B cell (primary cell): Measurements from ENCODE around the gene NAB2. TPM values are rescaled to one million over a fixed set of nuclear protein-coding genes. Genes with fewer than 3 reads are reported as not detected.
"Not testable (repeated sequence)": the region's sequence is repeated elsewhere in the genome, so short reads cannot be mapped to it uniquely, and the experiment has no call there.

ENCODE experiments used
- ATAC-seq: fragments of 200-7000 bp; cut with Tn5 transposase; one replicate; pipeline ENCODE4 v1.10.0; 2021; ENCODE audit warnings: low read depth, mild to moderate bottlenecking, moderate number of reproducible peaks, moderate library complexity
- CTCF ChIA-PET: fragments of 350-600 bp; sonication (Branson Sonifier 250); formaldehyde crosslinking; loops from one replicate; lab custom pipeline; 2021; ENCODE audit warnings: antibody characterized with exemption, inconsistent platforms; lab: Charles Lee
- POLR2A ChIA-PET: fragments of 350-600 bp; sonication (Branson Sonifier 250); formaldehyde crosslinking; loops from one replicate; lab custom pipeline; 2021; ENCODE audit warnings: antibody characterized with exemption; lab: Charles Lee
- DNase-seq: peaks from one replicate; pipeline ENCODE4 v3.0.0; 2013
- H2AFZ ChIP-seq: 2 replicates; pipeline ENCODE4 v1.6.1; 2012; ENCODE audit warnings: mild to moderate bottlenecking, low read depth, low read length; ENCODE audit not compliant: insufficient read depth, poor library complexity, severe bottlenecking
- H3K27ac ChIP-seq, 2 donors: 1 replicate in 1 of 2; 2 replicates in 1 of 2; pipeline ENCODE4 v1.5.1; 2012 to 2013; ENCODE audit warnings: low read length in 2 of 2, mild to moderate bottlenecking in 2 of 2, moderate library complexity in 1 of 2
- H3K27me3 ChIP-seq, 4 experiments: fragments of 200-600 bp in 1 of 4; sonication (generic) in 1 of 4; replicated peaks in 1 of 4; 1 replicate in 2 of 4; 2 replicates in 2 of 4; pipeline versions ENCODE4 v1.6.1 to v1.7.0; 2013 to 2016; ENCODE audit warnings: low read length in 3 of 4, mild to moderate bottlenecking in 2 of 4, mixed read lengths in 1 of 4, moderate library complexity in 1 of 4; ENCODE audit not compliant: insufficient read depth in 4 of 4, control insufficient read depth in 3 of 4; ENCODE audit errors: control extremely low read depth in 1 of 4
- H3K36me3 ChIP-seq, 2 experiments: replicated peaks in 1 of 2; 1 replicate in 1 of 2; 2 replicates in 1 of 2; pipeline versions ENCODE4 v1.6.1 to v1.7.1; 2013; ENCODE audit warnings: low read length in 1 of 2; ENCODE audit not compliant: insufficient read depth in 2 of 2, control insufficient read depth in 1 of 2; ENCODE audit errors: control extremely low read depth in 1 of 2, extremely low read depth in 1 of 2
- H3K4me1 ChIP-seq, 2 donors: fragments of 200-600 bp in 1 of 2; sonication (generic) in 1 of 2; 1 replicate in 1 of 2; 2 replicates in 1 of 2; pipeline versions ENCODE4 v1.5.1 to v1.6.1; 2013 to 2017; ENCODE audit warnings: low read length in 2 of 2; ENCODE audit not compliant: control insufficient read depth in 2 of 2, insufficient read depth in 2 of 2
- H3K4me2 ChIP-seq: replicated peaks from 2 replicates; pipeline ENCODE3; 2012; ENCODE audit warnings: mild to moderate bottlenecking, low read depth, low read length; ENCODE audit not compliant: poor library complexity, severe bottlenecking
- H3K4me3 ChIP-seq, 5 experiments: fragments of 200-600 bp in 1 of 5; sonication (generic) in 1 of 5; 1 replicate in 3 of 5; 2 replicates in 2 of 5; pipeline versions ENCODE4 v1.5.1 to v1.7.0; 2011 to 2016; ENCODE audit warnings: low read length in 4 of 5, mild to moderate bottlenecking in 4 of 5, low read depth in 2 of 5, control low read depth in 1 of 5, moderate library complexity in 1 of 5; ENCODE audit not compliant: insufficient read depth in 1 of 5; ENCODE audit errors: control extremely low read depth in 1 of 5, extremely low read depth in 1 of 5
- H3K79me2 ChIP-seq: fragments of 200-600 bp; sonication (generic); one replicate; pipeline ENCODE4 v1.6.0; 2016; ENCODE audit warnings: low read length; ENCODE audit not compliant: control insufficient read depth, insufficient read depth
- H3K9ac ChIP-seq: fragments of 200-600 bp; sonication (generic); 2 replicates; pipeline ENCODE4 v1.6.1; 2017; ENCODE audit warnings: mild to moderate bottlenecking, low read length, moderate library complexity
- H3K9me3 ChIP-seq, 3 donors: one replicate each; pipeline versions ENCODE4 v1.6.1 to v1.7.1; 2013; ENCODE audit warnings: low read length in 2 of 3; ENCODE audit not compliant: control insufficient read depth in 2 of 3, insufficient read depth in 1 of 3; ENCODE audit errors: control extremely low read depth in 1 of 3
- H4K20me1 ChIP-seq: 2 replicates; pipeline ENCODE4 v1.6.0; 2012; ENCODE audit warnings: mild to moderate bottlenecking, low read length; ENCODE audit not compliant: insufficient read depth, control insufficient read depth, poor library complexity, severe bottlenecking
- H3K27ac Mint-ChIP-seq: one replicate; pipeline ENCODE4 v1.8.0; 2021; ENCODE audit warnings: mixed read lengths
- H3K27me3 Mint-ChIP-seq: one replicate; pipeline ENCODE4 v1.8.0; 2021; ENCODE audit warnings: mixed read lengths
- H3K4me1 Mint-ChIP-seq: one replicate; pipeline ENCODE4 v1.8.0; 2021; ENCODE audit warnings: mixed read lengths
- H3K4me3 Mint-ChIP-seq: one replicate; pipeline ENCODE4 v1.8.0; 2021; ENCODE audit warnings: mixed read lengths
- H3K9me3 Mint-ChIP-seq: one replicate; pipeline ENCODE4 v1.8.0; 2022; ENCODE audit warnings: mixed read lengths; ENCODE audit not compliant: insufficient read depth
- EZH2 ChIP-seq: IDR thresholded peaks from 2 replicates; pipeline ENCODE4 v1.6.1; 2012; ENCODE audit warnings: borderline replicate concordance, low read depth, mild to moderate bottlenecking, moderate library complexity, low read length; ENCODE audit not compliant: insufficient read depth, poor library complexity, severe bottlenecking
- whole genome bisulfite sequencing: methylation state at CpG from one replicate; pipeline ENCODE4 v1.1.5; 2013; ENCODE audit warnings: missing lambda C conversion rate; ENCODE audit not compliant: insufficient coverage; 5-methylcytosine and 5-hydroxymethylcytosine counted together
- intact Hi-C: fragments of 100-400 bp; cut with micrococcal nuclease; formaldehyde crosslinking; loops from one replicate; pipeline ENCODE4 v1.10.0; 2022
- polyA plus RNA-seq: library from polyadenylated mRNA; depleted of rRNA; stranded (reverse); fragments of >200 nt; gene quantifications from 2 replicates; pipeline ENCODE4 v1.2.3, GENCODE V29; 2012
- total RNA-seq, 2 donors: library from RNA; stranded (reverse); fragments of 120-200 nt in 1 of 2; gene quantifications; 1 replicate in 1 of 2; 2 replicates in 1 of 2; pipeline versions ENCODE4 v1.2.3 to v1.2.4, GENCODE V29; 2013 to 2022
- TF ChIP-seq, protein P1 (sequence below): fragments of 200-600 bp; IDR thresholded peaks from one replicate; pipeline ENCODE4 v1.8.0; 2022; ENCODE audit warnings: antibody characterized with exemption, mild to moderate bottlenecking

The NAB2 gene
- total and polyA plus RNA-seq, 2 donors (not counting 1 experiment from before 2014, with no cell fraction given): 6.7 to 52.1 TPM

DNA sequence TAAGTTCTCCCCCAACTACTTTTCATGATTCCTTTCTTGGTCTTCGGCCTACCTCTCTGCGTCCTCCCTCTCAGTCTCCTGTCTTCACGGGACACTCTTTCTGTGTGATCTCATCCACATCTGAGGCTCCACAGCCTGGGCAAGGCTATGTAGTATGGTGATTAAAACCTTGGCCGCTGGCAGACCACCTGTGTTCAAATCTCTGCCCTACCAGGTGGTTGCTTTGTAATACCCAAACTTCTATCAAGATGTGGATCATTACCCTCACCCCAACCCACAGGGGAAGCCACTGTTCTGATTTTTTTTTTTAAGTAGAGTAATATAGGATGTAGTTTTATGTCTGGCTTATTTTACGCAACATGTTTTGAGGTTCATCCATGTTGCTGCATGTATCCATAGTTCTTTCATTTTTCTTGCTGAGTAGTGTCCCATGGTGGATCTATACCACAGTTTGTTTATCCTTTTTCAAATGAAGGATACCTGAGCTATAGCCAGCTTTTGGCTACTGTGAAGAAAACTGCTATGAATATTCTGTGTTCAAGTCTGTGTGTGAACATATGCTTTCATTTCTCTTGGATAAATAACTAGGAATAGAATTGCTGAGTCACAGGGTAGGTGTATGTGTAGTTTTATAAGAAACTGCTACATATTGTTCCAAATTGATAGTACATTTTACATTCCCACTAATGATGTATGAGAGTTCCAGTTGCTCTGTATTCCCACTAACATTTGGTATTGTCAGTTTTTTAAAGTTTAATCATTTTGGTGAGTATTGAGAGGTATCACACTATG lies 30.6 kb downstream of the NAB2 start:
- H2AFZ ChIP-seq: no peak overlapping the region
- H4K20me1 ChIP-seq: no peaks in the 10 kb centered on the region
- H3K27me3 Mint-ChIP-seq: no peaks in the 10 kb centered on the region
- ATAC-seq: no peak
- peaks cover 12% of the 10 kb centered on the region in 2 donors for H3K4me1 ChIP-seq
- H3K4me2 ChIP-seq: peak overlapping the region; percentile 11
- H3K79me2 ChIP-seq: no peaks in the 10 kb centered on the region
- intact Hi-C loops: no loop called here
- peak overlapping the region in 1 of 2 donors; percentile 21 for H3K27ac ChIP-seq
- H3K4me3 Mint-ChIP-seq: no peak overlapping the region
- ChIA-PET CTCF (interaction anchor here (1.3 to 7.6 kb wide), 3 partner anchors 8 to 54 kb away, joined by 3 to 72 read pairs (median 45); partner anchors contain the start of gene STAT6), POLR2A (no interaction called here)
- H3K36me3 ChIP-seq: no peaks in the 10 kb centered on the region
- H3K9me3 ChIP-seq: peaks cover 0 to 2% (median 0%) of the 10 kb centered on the region in 3 donors
- peaks cover 5% of the 10 kb centered on the region for H3K4me1 Mint-ChIP-seq
- no peak for DNase-seq
- TF ChIP-seq EZH2: no peak
- TF ChIP-seq, protein P1, sequence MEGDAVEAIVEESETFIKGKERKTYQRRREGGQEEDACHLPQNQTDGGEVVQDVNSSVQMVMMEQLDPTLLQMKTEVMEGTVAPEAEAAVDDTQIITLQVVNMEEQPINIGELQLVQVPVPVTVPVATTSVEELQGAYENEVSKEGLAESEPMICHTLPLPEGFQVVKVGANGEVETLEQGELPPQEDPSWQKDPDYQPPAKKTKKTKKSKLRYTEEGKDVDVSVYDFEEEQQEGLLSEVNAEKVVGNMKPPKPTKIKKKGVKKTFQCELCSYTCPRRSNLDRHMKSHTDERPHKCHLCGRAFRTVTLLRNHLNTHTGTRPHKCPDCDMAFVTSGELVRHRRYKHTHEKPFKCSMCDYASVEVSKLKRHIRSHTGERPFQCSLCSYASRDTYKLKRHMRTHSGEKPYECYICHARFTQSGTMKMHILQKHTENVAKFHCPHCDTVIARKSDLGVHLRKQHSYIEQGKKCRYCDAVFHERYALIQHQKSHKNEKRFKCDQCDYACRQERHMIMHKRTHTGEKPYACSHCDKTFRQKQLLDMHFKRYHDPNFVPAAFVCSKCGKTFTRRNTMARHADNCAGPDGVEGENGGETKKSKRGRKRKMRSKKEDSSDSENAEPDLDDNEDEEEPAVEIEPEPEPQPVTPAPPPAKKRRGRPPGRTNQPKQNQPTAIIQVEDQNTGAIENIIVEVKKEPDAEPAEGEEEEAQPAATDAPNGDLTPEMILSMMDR: no peak
- no peak overlapping the region for H3K9ac ChIP-seq
- no CpG with 5 or more reads among the region's 5 CpGs for WGBS
- H3K27ac Mint-ChIP-seq: no peak overlapping the region
- no peaks in the 10 kb centered on the region for H3K27me3 ChIP-seq
- H3K9me3 Mint-ChIP-seq: no peaks in the 10 kb centered on the region
- no peak overlapping the region for H3K4me3 ChIP-seq

DNA sequence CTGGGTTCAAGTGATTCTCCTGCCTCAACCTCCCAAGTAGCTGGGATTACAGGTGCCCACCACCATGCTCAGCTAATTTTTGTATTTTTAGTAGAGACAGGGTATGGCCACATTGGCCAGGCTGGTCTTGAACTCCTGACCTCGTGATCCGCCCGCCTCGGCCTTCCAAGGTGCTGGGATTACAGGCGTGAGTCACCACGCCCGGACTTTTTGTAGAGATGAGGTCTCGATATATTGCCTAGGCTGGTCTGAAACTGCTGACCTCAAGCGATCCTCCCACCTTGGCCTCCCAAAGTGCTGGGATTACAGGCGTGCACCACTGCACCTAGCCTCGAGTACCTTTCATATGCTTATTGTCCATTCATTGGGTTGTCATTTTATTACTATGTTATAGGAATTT lies 31.8 kb downstream of the NAB2 start:
- intact Hi-C loops, H3K9me3 Mint-ChIP-seq, H3K4me3 Mint-ChIP-seq, H3K4me3 ChIP-seq, H3K9me3 ChIP-seq, ATAC-seq, H3K27ac ChIP-seq, H3K27me3 ChIP-seq, H3K27me3 Mint-ChIP-seq, POLR2A ChIA-PET, DNase-seq, H2AFZ ChIP-seq, H3K79me2 ChIP-seq, H3K27ac Mint-ChIP-seq, H3K9ac ChIP-seq, H4K20me1 ChIP-seq, H3K4me2 ChIP-seq, H3K36me3 ChIP-seq, H3K4me1 Mint-ChIP-seq: not testable (repeated sequence)
- H3K4me1 ChIP-seq: peaks cover 12% of the 10 kb centered on the region in 2 donors
- CTCF ChIA-PET: interaction anchor here (0.9 to 8.1 kb wide), 5 partner anchors 9 to 53 kb away, joined by 3 to 97 read pairs (median 45); partner anchors contain the start of gene STAT6
- 96% methylated on average over 9 of the region's 11 CpGs for WGBS
